ENCODE results near the gene HOMER2. TPM values are rescaled to one million over a fixed set of nuclear protein-coding genes. Genes with fewer than 3 reads are reported as not detected.
"Not testable (repeated sequence)": the region's sequence is repeated elsewhere in the genome, so short reads cannot be mapped to it uniquely, and the experiment has no call there.

Gene HOMER2
- total RNA-seq, 1 donor from 2014 or later: 48.8 TPM

GRCh38 chr15:82942691-82943090, 9.8 kb downstream of the HOMER2 start:
- TF ChIP-seq, protein P1, sequence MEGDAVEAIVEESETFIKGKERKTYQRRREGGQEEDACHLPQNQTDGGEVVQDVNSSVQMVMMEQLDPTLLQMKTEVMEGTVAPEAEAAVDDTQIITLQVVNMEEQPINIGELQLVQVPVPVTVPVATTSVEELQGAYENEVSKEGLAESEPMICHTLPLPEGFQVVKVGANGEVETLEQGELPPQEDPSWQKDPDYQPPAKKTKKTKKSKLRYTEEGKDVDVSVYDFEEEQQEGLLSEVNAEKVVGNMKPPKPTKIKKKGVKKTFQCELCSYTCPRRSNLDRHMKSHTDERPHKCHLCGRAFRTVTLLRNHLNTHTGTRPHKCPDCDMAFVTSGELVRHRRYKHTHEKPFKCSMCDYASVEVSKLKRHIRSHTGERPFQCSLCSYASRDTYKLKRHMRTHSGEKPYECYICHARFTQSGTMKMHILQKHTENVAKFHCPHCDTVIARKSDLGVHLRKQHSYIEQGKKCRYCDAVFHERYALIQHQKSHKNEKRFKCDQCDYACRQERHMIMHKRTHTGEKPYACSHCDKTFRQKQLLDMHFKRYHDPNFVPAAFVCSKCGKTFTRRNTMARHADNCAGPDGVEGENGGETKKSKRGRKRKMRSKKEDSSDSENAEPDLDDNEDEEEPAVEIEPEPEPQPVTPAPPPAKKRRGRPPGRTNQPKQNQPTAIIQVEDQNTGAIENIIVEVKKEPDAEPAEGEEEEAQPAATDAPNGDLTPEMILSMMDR (conservative IDR thresholded peaks at IDR 0.05; ENCODE audit: low read depth, low read length): no peak
- H3K4me3 ChIP-seq (ENCODE audit: low read depth, low read length): no peak overlapping the region
- peak; percentile 88 for DNase-seq (ENCODE audit: low read depth)

DNA sequence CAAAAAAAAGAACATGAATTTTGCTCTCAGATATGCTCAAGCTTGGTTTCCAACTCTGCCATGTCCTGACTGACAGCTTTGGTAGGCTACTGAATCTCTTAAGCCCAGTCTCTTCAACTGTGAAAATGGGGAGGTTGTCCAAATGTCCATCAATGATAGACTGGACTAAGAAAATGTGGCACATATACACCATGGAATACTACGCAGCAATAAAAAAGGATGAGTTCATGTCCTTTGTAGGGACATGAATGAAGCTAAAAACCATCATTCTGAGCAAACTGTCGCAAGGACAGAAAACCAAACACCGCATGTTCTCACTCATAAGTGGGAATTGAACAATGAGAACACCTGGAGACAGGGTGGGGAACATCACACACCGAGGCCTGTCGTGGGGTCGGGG, 12.8 kb downstream of the HOMER2 start:
- H3K4me3 ChIP-seq (ENCODE audit: low read depth, low read length); DNase-seq (ENCODE audit: low read depth): not testable (repeated sequence)

DNA sequence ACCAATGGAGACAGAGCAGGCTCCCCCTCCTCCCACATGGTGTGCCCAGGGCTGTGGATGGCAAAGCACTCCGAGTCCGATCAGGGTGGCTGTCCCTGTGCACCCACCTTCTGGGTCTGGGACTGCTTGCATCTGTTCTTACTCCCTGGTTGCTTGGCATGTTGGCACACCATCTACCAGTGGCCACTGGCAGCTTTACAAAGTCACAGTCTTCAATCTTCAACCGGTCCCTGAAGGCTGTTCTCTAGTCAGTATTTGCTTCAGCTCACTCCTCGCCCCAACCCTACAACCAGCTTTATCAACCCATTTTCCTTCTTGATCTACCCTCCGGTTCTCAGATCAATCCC, 14.8 kb downstream of the HOMER2 start:
- TF ChIP-seq, protein P1 (conservative IDR thresholded peaks at IDR 0.05; ENCODE audit: low read depth, low read length): no peak
- no peak overlapping the region for H3K4me3 ChIP-seq (ENCODE audit: low read depth, low read length)
- no peak for DNase-seq (ENCODE audit: low read depth)

GRCh38 chr15:82936966-82937711, 15.4 kb downstream of the HOMER2 start:
- no peak overlapping the region for H3K4me3 ChIP-seq (ENCODE audit: low read depth, low read length)
- no peak for DNase-seq (ENCODE audit: low read depth)
- TF ChIP-seq, protein P1 (conservative IDR thresholded peaks at IDR 0.05; ENCODE audit: low read depth, low read length): no peak

DNA sequence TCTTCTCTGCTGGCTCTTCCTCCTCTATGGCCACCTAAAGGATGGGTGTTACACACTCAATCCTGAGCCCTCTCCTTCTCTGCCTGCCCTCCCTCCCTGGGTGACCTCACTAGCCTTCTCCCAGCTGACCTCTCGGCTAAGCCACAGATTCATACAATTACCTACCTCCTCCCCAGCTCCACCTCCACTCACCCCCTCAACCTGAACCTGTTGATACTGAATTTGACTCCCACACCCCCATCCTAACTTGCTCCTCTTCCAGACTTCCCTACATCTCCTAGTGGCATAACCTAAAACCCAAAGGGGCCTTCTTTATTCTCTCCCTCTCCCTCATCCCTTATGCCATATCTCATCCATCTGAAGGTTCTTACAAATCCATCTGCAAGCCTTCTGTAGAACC, 17.1 kb downstream of the HOMER2 start:
- DNase-seq (ENCODE audit: low read depth): no peak
- H3K4me3 ChIP-seq (ENCODE audit: low read depth, low read length): no peak overlapping the region
- TF ChIP-seq, protein P1 (conservative IDR thresholded peaks at IDR 0.05; ENCODE audit: low read depth, low read length): no peak

GRCh38 chr15:82934100-82934880, 18.2 kb downstream of the HOMER2 start:
- TF ChIP-seq, protein P1 (conservative IDR thresholded peaks at IDR 0.05; ENCODE audit: low read depth, low read length): no peak
- no peak overlapping the region for H3K4me3 ChIP-seq (ENCODE audit: low read depth, low read length)
- DNase-seq (ENCODE audit: low read depth): no peak

- no peak for DNase-seq (ENCODE audit: low read depth)
- no peak overlapping the region for H3K4me3 ChIP-seq (ENCODE audit: low read depth, low read length)
- TF ChIP-seq, protein P1 (conservative IDR thresholded peaks at IDR 0.05; ENCODE audit: low read depth, low read length): no peak
Observed at GRCh38 chr15:82933576-82933975, 18.9 kb downstream of the HOMER2 start.
